Activated T-cell treated with anti-CD3 and anti-CD28 coated beads for 1 hour (primary cell): ENCODE measurements around the gene SH3TC1.

Source experiments
- DNase-seq: peaks from one replicate; pipeline ENCODE4 v3.0.0-alpha.2; 2020; ENCODE audit warnings: low read depth

The SH3TC1 gene

DNA sequence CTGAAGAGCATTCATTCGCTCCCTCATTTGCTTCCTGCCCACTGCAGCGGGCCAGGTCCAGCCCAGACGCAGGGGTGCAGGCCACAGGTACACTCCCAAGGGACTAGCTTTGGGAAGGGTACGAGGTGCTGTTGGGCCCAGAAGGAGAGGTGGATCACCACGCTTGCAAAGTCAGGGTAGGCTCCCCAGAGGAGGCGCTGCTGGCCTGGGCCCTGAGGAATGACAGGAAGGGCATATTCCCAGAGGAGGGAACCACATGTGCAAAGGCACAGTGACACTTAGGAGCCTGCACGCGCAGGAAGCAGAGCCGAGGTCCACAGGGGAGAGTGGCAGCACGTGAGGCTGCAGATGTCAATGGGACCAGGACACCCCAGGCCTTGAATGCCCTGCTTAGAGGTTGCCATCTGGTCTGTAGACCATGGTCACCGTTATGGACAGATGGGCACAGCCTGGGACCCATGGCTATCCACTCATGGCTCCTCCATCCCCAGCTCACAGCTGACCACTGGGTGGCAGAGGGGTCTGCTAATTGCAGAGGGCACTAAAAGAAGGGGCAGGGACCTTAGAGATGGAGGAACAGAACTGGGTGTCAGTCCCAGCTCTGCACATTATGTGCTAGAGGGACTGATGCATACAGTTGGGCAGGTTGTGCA lies 78.4 kb downstream of the SH3TC1 start:
- no peak for DNase-seq

- DNase-seq, result no peak
These were observed 78.9 kb downstream of the SH3TC1 start for GRCh38 chr4:8278009-8278395.

DNA sequence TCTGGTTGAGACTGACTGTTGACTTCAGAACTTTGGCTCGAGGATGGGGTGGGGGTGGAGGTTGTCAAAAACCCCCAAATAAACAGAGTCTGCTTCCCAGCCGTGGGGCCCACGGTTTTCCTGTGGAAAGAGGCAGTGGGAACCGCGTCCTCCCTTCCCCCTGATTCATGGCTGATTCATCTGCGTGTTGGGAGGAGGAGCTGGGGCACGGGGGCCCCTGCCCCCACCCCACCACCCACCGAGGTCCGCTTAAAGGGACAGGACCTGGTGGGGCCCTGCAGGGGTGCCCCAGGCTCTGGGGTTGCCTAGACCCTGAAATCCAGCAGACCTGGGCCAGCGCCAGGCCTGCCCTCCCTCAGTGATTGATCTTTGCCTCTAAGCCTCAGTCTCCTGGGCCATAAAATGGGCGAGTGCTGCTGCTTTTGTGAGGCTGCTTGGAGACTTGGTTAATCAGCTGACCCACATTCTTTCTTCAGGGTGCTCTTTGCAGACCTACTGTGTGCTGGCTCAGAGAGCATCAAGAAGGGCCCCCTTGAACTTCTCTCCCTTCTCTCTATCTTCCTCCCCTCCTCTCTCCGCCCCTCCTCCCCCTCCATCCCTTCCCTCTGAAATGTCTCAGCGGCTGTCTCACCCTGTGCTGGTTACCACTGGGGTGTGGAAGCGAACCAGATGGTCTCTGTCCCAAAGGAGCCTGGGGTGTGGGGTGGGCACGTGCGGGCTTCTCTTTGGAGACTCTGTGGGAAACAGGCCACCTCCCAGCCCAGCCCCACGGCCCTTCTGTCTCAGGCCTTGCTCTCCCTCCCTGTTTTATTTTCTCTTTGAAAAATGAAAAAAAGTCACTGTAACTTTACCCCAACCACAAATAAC lies 79.6 kb downstream of the SH3TC1 start:
- DNase-seq, result no peak

GRCh38 chr4:8279321-8280157 lies 80.4 kb downstream of the SH3TC1 start:
- no peak for DNase-seq

- DNase-seq, result no peak
These were observed 81.2 kb downstream of the SH3TC1 start for GRCh38 chr4:8280158-8280875.

DNA sequence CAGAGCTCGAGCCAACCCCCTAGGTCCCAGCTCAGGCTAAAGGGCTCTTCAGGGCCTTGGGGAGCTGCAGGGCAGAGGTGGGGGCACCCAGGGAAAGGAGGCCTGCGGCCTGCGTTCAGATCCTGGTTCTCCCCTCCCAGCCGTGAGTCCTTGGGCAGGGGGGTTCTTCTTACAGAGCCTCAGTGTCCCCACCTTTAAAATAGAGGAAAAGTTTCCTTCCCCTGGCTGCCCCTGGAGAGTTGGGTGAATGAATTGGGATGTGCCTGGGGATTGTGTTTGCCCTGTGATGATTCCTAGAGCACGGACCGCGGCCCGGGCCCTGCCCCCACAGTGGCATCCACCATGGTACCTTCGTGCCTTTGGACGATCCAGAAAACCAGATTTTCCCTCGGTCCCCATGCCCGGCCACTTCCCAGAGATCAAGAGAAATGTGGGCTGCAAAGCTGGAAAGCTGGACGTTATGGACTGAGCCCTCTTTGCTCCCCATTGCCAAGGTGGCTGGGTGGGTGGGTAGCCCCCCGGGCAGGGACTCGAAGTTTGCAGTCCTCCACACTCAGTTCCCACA lies 81.9 kb downstream of the SH3TC1 start:
- no peak for DNase-seq

GRCh38 chr4:8281519-8282133 lies 82.5 kb downstream of the SH3TC1 start:
- DNase-seq, result no peak

DNA sequence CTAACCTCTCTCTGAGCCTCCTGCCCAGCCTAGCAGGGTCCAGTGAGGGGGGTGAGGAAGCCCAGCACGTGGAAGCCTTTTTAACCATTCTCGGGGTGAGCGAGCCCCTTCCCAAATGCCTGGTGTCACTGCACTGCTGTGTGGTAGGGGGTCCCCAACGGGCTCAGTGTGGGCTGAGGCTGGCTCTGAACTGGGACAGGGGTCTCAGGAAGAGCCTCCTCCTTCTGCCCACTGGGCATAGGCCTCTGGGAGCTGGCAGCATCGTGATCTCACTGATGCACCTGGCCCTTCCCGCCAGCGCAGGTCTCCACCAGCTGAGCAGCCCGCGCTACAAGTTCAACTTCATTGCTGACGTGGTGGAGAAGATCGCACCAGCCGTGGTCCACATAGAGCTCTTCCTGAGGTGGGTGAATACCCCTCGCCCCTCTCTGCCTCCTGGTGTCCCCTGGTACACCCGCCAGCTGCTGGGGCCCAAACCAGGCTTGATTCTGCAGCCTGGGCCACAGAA lies 83.1 kb downstream of the SH3TC1 start:
- DNase-seq, result no peak

DNA sequence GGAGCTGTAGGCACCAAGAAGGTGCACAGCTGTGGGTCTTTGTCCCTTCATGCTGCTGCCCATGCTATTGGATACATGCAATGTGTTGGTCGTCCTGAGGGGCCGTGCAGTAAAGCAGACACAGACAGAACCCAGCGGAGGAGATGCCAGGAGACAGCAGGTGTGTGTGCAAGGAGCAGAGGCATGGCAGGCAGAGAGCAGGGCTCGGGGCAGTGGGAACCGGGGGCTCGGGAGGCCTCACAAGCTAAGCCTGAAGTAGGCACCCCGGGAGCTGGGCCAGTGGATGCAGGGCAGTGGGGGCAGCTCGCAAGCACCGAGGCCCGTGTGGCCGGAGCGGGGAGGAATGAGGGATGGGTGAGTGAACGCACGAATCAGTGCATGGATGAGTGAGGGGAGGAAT lies 83.7 kb downstream of the SH3TC1 start:
- no peak for DNase-seq

GRCh38 chr4:8283161-8283560 lies 84.1 kb downstream of the SH3TC1 start:
- DNase-seq, result no peak

- DNase-seq, result no peak
These were observed 84.6 kb downstream of the SH3TC1 start for GRCh38 chr4:8283631-8284121.

- no peak for DNase-seq
These were observed 85.3 kb downstream of the SH3TC1 start for GRCh38 chr4:8284391-8284790.

DNA sequence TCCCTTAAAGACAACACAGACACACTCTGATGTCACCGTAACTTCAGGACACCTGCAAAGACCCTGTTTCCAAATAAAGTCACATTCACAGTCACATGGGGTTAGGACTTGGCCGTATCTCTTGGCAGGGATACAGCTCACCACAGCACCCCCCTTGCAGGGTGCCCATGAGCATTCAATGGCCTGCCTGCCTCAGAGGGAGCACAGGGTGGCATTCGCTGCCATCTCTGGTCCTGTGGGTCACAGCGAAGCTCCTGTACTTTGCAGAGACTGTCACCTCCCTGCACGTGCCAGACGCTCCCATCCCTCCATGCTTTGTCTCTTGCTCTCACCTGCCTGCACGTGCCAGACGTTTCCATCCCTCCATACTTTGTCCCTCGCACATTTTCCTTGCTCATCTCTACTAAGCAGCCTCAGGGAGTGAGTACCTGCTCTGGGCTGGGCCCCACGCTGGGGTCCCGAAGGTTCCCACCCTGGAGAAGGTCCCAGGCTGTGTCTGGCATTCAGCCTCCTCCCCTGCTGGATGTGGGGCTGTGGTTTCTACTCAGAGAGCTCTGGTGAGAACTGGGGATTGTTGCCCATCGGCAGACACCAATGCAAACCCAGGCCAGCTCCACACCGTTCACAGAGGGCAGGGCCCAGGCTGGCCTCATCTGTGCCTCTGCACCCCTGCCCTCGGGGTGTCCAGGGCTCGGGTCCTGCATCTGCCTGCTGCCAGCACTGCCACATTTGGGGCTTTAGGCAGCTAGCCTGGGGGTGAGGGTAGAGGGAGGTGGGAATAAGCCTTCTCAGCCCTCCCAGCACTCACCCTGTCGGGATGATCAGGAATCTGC lies 86.3 kb downstream of the SH3TC1 start:
- DNase-seq, result no peak

DNA sequence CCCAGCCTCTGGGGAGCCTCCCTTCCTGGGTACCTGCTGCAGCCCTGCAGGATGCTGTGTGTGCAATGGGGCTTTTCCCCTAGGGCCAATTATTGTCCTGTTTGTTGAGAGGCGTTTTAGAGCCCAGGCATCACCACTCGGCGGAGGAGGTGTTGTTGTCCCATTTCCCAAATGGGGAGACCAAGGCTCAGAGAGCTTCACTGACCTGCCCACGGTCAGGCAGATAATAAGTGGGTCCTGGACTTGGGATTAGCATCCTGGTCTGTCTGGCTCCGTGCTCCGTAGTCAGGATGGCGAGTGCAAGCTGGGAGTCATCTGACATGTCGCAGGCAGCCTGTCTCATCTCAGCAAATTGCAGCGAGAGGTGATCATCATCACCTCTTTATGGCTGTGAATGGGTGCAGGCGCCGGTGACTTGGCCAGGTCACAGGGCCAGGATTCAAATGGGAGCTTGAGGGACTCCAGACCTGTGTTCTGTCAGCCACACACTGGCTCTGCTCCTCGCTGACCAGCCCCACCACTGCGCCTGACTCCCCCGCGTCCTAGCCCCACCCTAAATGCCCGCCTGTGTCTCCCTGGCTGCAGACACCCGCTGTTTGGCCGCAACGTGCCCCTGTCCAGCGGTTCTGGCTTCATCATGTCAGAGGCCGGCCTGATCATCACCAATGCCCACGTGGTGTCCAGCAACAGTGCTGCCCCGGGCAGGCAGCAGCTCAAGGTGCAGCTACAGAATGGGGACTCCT lies 87.1 kb downstream of the SH3TC1 start:
- no peak for DNase-seq

- DNase-seq, result no peak
These were observed 87.7 kb downstream of the SH3TC1 start for GRCh38 chr4:8286719-8287342.

DNA sequence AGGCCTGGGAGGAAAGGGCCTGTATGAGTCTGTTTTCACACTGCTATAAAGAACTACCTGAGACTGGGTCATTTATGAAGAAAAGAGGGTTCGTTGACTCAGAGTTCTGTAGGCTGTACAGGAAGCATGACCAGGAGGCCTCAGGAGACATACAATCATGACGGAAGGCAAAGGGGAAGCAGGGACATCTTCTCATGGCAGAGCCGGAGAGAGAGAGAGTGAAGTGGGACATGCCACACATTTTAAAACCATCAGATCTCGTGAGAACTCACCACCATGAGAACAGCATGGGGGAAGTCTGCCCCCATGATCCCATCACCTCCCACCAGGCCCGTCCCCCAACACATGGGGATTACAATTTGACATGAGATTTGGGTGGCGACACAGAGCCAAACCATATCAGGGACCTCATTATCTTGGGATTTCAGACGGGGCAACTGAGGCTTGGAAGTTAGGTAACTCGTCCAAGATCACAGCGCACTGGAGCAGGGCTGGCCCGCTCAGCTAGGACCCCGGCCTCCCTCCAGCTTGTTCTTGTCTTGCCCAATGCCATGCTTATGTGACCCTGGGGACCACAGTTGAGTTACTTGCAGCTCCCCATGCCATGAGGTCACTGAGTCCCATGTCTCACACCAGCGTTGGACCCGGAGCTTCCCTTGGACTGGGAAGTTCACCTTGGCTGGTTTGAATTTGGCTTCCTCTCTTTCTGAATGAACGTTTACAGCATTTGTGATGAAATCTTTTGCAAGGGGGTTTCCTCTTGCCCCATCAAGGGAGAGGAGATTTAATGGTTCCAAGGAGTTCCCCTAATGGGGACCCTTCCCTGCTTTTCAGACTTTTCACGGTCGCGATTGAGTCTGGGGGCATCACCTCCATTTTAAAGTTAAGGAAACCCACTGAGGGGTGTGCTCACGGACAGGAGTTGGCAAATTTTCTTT lies 88.5 kb downstream of the SH3TC1 start:
- no peak for DNase-seq

DNA sequence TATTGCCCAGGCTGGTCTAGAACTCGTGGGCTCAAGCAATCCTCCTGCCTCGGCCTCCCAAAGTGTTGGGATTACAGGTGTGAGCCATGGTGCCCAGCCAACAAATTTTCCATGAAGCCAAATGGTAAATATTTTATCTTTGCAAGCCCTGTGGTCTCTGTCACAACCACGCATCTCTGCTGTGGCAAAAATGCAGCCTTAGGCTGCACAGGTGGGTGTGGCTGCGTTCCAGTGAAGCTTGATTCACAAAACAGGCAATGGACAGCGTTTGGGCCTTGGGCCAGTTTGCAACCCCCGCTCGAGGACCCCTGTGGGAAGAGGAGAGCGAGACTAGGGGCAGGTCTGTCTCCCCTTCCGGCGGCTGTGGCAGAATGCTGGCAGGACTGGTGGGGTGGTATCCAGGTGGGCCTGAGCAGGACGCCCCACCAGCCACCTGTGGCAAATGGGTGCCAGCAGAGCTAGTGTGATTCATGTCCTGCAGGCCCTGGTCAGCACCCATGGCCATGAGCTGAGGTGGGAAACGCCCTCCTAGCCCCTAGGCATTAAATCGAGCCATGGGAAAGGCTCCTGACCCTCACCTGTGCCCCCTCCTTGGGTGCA lies 90.2 kb downstream of the SH3TC1 start:
- no peak for DNase-seq
